A549 (cell line): Measurements from ENCODE around the gene TSC2. TPM values are rescaled to one million over a fixed set of nuclear protein-coding genes. Genes with fewer than 3 reads are reported as not detected.

ENCODE experiments used
- ATAC-seq, 2 experiments: fragments of 200-7000 bp in 1 of 2; fragments of >200 bp in 1 of 2; cut with Nextera tagmentation in 1 of 2; cut with Tn5 transposase in 1 of 2; 3 replicates each; pipeline versions ENCODE4 v1.8.0 to v1.9.1; 2018 to 2020; ENCODE audit warnings: mild to moderate bottlenecking in 1 of 2, moderate library complexity in 1 of 2
- CTCF ChIA-PET: fragments of 300-600 bp; sonication (Branson Sonifier 250); formaldehyde crosslinking; extraction: SDS; loops from one replicate; lab custom pipeline; 2021; ENCODE audit warnings: antibody characterized with exemption, inconsistent platforms; lab: Yijun Ruan, JAX
- POLR2A ChIA-PET: fragments of 350-600 bp; formaldehyde crosslinking; extraction: SDS; loops from one replicate; lab custom pipeline; 2021; ENCODE audit warnings: antibody characterized with exemption, inconsistent platforms; lab: Yijun Ruan, JAX
- DNase-seq, 2 experiments: peaks; one replicate each; pipeline versions ENCODE4 v3.0.0 to v3.0.0-alpha.2; 2011 to 2016; ENCODE audit warnings: low read depth in 1 of 2, low spot score in 1 of 2
- FAIRE-seq: peaks from 2 replicates; lab custom pipeline; 2011; peaks lifted over from hg19 to GRCh38; lab: Jason Lieb, UNC
- H3K27ac ChIP-seq, 2 experiments: fragments of >200 bp; sonication (Bioruptor Twin); formaldehyde crosslinking; 3 replicates each; pipeline ENCODE4 v1.5.1; 2016 to 2017
- H3K4me1 ChIP-seq: fragments of >200 bp; sonication (Bioruptor Twin); formaldehyde crosslinking; 3 replicates; pipeline ENCODE4 v1.6.1; 2016
- H3K4me2 ChIP-seq: fragments of >200 bp; sonication (Bioruptor Twin); formaldehyde crosslinking; 3 replicates; pipeline ENCODE4 v1.6.1; 2016
- H3K4me3 ChIP-seq: fragments of >200 bp; sonication (Bioruptor Twin); formaldehyde crosslinking; 3 replicates; pipeline ENCODE4 v1.5.1; 2016
- H3K9me3 ChIP-seq: fragments of >200 bp; sonication (Bioruptor Twin); formaldehyde crosslinking; 3 replicates; pipeline ENCODE4 v1.6.1; 2016
- ATOH8 ChIP-seq: fragments of 250-450 bp; sonication (Bioruptor Pico); IDR thresholded peaks from 2 replicates; pipeline ENCODE4 v1.5.0; 2020; ENCODE audit warnings: low read depth, mild to moderate bottlenecking, moderate library complexity
- BCL3 ChIP-seq: fragments of >200 bp; sonication (Bioruptor Twin); formaldehyde crosslinking; IDR thresholded peaks from 3 replicates; pipeline ENCODE4 v1.6.1; 2016
- BHLHE40 ChIP-seq: IDR thresholded peaks from 2 replicates; pipeline ENCODE4 v1.6.1; 2012; ENCODE audit warnings: low read depth, low read length, inconsistent platforms
- CBX2 ChIP-seq: fragments of 200-600 bp; sonication (generic); IDR thresholded peaks from 2 replicates; pipeline ENCODE4 v1.6.1; 2016; ENCODE audit warnings: low read depth, mild to moderate bottlenecking, borderline replicate concordance
- CTCF ChIP-seq: fragments of >200 bp; sonication (Bioruptor Twin); formaldehyde crosslinking; IDR thresholded peaks from 3 replicates; pipeline ENCODE4 v1.5.1; 2016
- EHF ChIP-seq: fragments of 250-450 bp; sonication (Bioruptor Pico); IDR thresholded peaks from 2 replicates; pipeline ENCODE4 v1.5.0; 2020; ENCODE audit warnings: mild to moderate bottlenecking
- EHMT2 ChIP-seq: fragments of 200-600 bp; sonication (generic); IDR thresholded peaks from 2 replicates; pipeline ENCODE4 v1.6.1; 2016; ENCODE audit warnings: antibody characterized with exemption, low read depth, mild to moderate bottlenecking, moderate library complexity
- ESRRA ChIP-seq: fragments of 150-350 bp; IDR thresholded peaks from 2 replicates; pipeline ENCODE4 v1.6.1; 2014; ENCODE audit warnings: mild to moderate bottlenecking, low read length, borderline replicate concordance
- FOSB ChIP-seq: fragments of 250-450 bp; sonication (Bioruptor Pico); IDR thresholded peaks from 2 replicates; pipeline ENCODE4 v1.5.0; 2020; ENCODE audit warnings: mild to moderate bottlenecking, moderate library complexity
- FOXS1 ChIP-seq: fragments of 250-450 bp; sonication (Bioruptor Pico); IDR thresholded peaks from 2 replicates; pipeline ENCODE4 v1.5.0; 2020; ENCODE audit warnings: mild to moderate bottlenecking, moderate library complexity
- HDAC2 ChIP-seq: fragments of 200-600 bp; sonication (generic); IDR thresholded peaks from 2 replicates; pipeline ENCODE4 v1.6.1; 2016
- HES2 ChIP-seq: fragments of >200 bp; sonication (Bioruptor Twin); formaldehyde crosslinking; IDR thresholded peaks from 2 replicates; pipeline ENCODE4 v1.6.1; 2016
- HEYL ChIP-seq: fragments of 250-450 bp; sonication (Bioruptor Pico); IDR thresholded peaks from 2 replicates; pipeline ENCODE4 v1.8.0; 2021; ENCODE audit warnings: mild to moderate bottlenecking, moderate library complexity
- HOXA7 ChIP-seq: fragments of 250-450 bp; sonication (Bioruptor Pico); IDR thresholded peaks from 2 replicates; pipeline ENCODE4 v1.5.0; 2020; ENCODE audit warnings: mild to moderate bottlenecking, moderate library complexity
- HOXB5 ChIP-seq: fragments of 250-450 bp; sonication (Bioruptor Pico); IDR thresholded peaks from 2 replicates; pipeline ENCODE4 v1.5.0; 2020; ENCODE audit warnings: mild to moderate bottlenecking, moderate library complexity
- JUN ChIP-seq, 2 experiments: fragments of >200 bp; sonication (Bioruptor Twin); formaldehyde crosslinking; IDR thresholded peaks; 2 replicates in 1 of 2; 3 replicates in 1 of 2; pipeline ENCODE4 v1.6.1; 2016 to 2017
- JUNB ChIP-seq: fragments of >200 bp; sonication (Bioruptor Twin); formaldehyde crosslinking; IDR thresholded peaks from 2 replicates; pipeline ENCODE4 v1.6.1; 2016
- KDM5A ChIP-seq: fragments of 200-600 bp; sonication (generic); IDR thresholded peaks from 2 replicates; pipeline ENCODE4 v1.6.1; 2016; ENCODE audit warnings: antibody characterized with exemption, mild to moderate bottlenecking
- NFE2L2 ChIP-seq: fragments of 150-350 bp; conservative IDR thresholded peaks from 2 replicates; pipeline ENCODE4 v1.6.1; 2014; ENCODE audit warnings: low read length
- NR3C1 ChIP-seq: fragments of >200 bp; sonication (Bioruptor Twin); formaldehyde crosslinking; IDR thresholded peaks from 3 replicates; pipeline ENCODE4 v1.6.1; 2017
- PHF8 ChIP-seq: fragments of 200-600 bp; sonication (generic); IDR thresholded peaks from 2 replicates; pipeline ENCODE4 v1.6.1; 2016; ENCODE audit warnings: low read depth, mild to moderate bottlenecking, antibody characterized with exemption, moderate library complexity, borderline replicate concordance
- POLR2A ChIP-seq: IDR thresholded peaks from 2 replicates; pipeline ENCODE4 v1.6.1; 2012; ENCODE audit warnings: mild to moderate bottlenecking, low read length
- SMC3 ChIP-seq: fragments of >200 bp; sonication (Bioruptor Twin); formaldehyde crosslinking; IDR thresholded peaks from 3 replicates; pipeline ENCODE4 v1.6.1; 2018; ENCODE audit warnings: inconsistent platforms
- TP53 ChIP-seq: fragments of 250-450 bp; sonication (Bioruptor Pico); IDR thresholded peaks from 2 replicates; pipeline ENCODE4 v1.5.0; 2021; ENCODE audit warnings: mild to moderate bottlenecking, moderate library complexity
- ZC3H11A ChIP-seq: fragments of 450-650 bp; IDR thresholded peaks from 2 replicates; pipeline ENCODE4 v1.6.1; 2014; ENCODE audit warnings: antibody characterized with exemption, mild to moderate bottlenecking
- ZFP36 ChIP-seq: fragments of 450-650 bp; IDR thresholded peaks from 2 replicates; pipeline ENCODE4 v1.6.1; 2014; ENCODE audit warnings: borderline replicate concordance; ENCODE audit not compliant: partially characterized antibody
- WGBS: methylation state at CpG from one replicate; pipeline ENCODE4 v1.1.6; 2017; ENCODE audit errors: missing lambda C conversion rate; 5-methylcytosine and 5-hydroxymethylcytosine counted together
- polyA plus RNA-seq, 4 experiments: library from polyadenylated mRNA; depleted of rRNA in 3 of 4; stranded (reverse); fragments of >200 nt; fragmentation: RNase III in 1 of 4; extraction: RNeasy Plus Mini Kit Qiagen cat#74134 plus additional on column Dnase treatment in 1 of 4; gene quantifications; 2 replicates in 3 of 4; 3 replicates in 1 of 4; pipeline ENCODE4 v1.2.3, GENCODE V29; 2011 to 2017

TSC2 gene
- polyA plus RNA-seq, 2 of the 4 experiments (the other 2 are of a cell fraction) = 32.6 to 47.3 TPM

- H3K27ac ChIP-seq = peak overlapping the region; percentile 41 to 79; a peak in 4 of 6 replicates
- DNase-seq = no peak
- peaks cover 45% of the 10 kb centered on the region for H3K4me1 ChIP-seq
- ChIA-PET CTCF (interaction anchor here (1.0 to 19.7 kb wide), 3 partner anchors 6 to 142 kb away, joined by 4 to 196 read pairs (median 80); partner anchors contain the start of gene ZNF598), POLR2A (interaction anchor here (0.5 to 0.6 kb wide), 2 partner anchors 58 to 143 kb away, joined by 3 read pairs; no protein-coding TSS in a partner anchor)
- WGBS = 98% methylated on average over 9 of the region's 27 CpGs
- peak overlapping the region; percentile 39; the same call in 1 of the 3 replicates for H3K4me2 ChIP-seq
- no peak for ATAC-seq
- no peak overlapping the region for H3K4me3 ChIP-seq
- no peak for FAIRE-seq
- H3K9me3 ChIP-seq = no peaks in the 10 kb centered on the region
- TF ChIP-seq HDAC2 (no peak), BHLHE40 (no peak), SMC3 (no peak), NR3C1 (no peak), FOSB (CRISPR knock-in tag) (no peak), TP53 (CRISPR knock-in tag) (no peak), HES2 (no peak), FOXS1 (no peak), ZFP36 (no peak), EHMT2 (no peak), HOXB5 (no peak), CBX2 (no peak), NFE2L2 (no peak), ATOH8 (CRISPR knock-in tag) (no peak)
Observed at GRCh38 chr16:1998360-1998835, 49.4 kb upstream of the TSC2 start.

- FAIRE-seq = no peak
- Histone ChIP-seq H3K4me1 (peaks cover 44% of the 10 kb centered on the region), H3K4me3 (no peak overlapping the region), H3K4me2 (no peak overlapping the region), H3K9me3 (no peaks in the 10 kb centered on the region), H3K27ac (peak overlapping the region in 1 of 2 experiments; percentile 79; a peak in 2 of 6 replicates)
- ChIA-PET CTCF (interaction anchor here (1.0 to 11.3 kb wide), 3 partner anchors 10 to 141 kb away, joined by 4 to 196 read pairs (median 80); partner anchors contain the start of genes GFER, NOXO1 and SYNGR3), POLR2A (interaction anchor here (0.6 kb wide), 1 partner anchor 142 kb away, joined by 3 read pairs; no protein-coding TSS in a partner anchor)
- DNase-seq = no peak
- ATAC-seq = no peak
- 99% methylated on average over 18 of the region's 39 CpGs for WGBS
- TF ChIP-seq EHMT2 (no peak), POLR2A (no peak), JUN (IDR thresholded peaks at IDR 0.05) (no peak), BCL3 (no peak), JUNB (no peak), PHF8 (no peak), EHF (CRISPR knock-in tag) (no peak), ATOH8 (CRISPR knock-in tag) (no peak), HOXA7 (CRISPR knock-in tag) (no peak), ESRRA (no peak), ZC3H11A (no peak), KDM5A (no peak), CTCF (no peak), HEYL (CRISPR knock-in tag) (no peak)
Observed at GRCh38 chr16:1998852-1999801, 48.7 kb upstream of the TSC2 start.
